D721Med (cell line): ENCODE measurements around the gene LHX4.

Experiments used
- DNase-seq: peaks from one replicate; pipeline ENCODE4 v3.0.0; 2011; ENCODE audit warnings: low spot score; ENCODE audit not compliant: insufficient read length
- FAIRE-seq: peaks from 2 replicates; lab custom pipeline; 2011; peaks lifted over from hg19 to GRCh38; lab: Jason Lieb, UNC
- CTCF ChIP-seq: IDR thresholded peaks from 2 replicates; pipeline ENCODE4 v1.5.1; 2012; ENCODE audit warnings: mild to moderate bottlenecking, control low read depth; ENCODE audit not compliant: insufficient read depth; ENCODE audit errors: missing control alignments

LHX4 gene

DNA sequence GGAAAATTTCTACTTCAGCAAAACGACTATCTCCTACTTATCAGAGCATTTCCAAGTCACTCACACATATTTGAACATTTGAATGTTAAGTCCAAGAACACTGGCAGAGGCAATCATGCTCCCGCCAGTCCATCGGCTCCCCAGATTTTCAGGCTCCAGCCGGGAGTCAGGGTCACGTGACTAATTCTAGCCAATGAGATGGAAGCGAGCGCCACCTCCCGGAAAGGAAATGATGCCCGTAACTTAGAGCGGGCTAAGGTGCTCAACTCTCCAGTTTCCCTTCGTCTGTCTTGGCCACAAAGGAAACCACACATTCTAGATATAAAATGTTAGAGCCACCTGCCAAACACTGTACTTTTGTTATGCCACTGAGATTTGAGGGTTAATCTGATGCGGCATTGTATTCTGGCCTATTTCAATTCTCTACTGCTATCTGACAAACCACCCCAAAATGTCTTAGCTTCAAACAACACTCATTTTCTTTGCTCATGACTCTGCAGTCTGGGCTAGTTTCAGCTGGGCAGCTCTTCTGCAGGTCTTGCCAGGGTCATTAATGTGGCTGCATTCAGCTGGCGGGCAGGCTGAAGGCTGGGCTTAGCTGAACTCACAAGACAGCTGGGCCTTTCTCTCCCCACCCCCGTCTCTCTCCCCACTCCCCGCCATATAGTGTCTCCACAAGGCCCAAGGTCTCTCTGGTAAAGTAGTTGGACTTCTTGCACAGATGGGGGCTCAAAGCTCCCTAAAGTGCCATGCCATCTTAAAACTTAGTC lies 16.5 kb upstream of the LHX4 start:
- no peak for TF ChIP-seq CTCF
- no peak for DNase-seq
- FAIRE-seq, result no peak

GRCh38 chr1:180215856-180216625 lies 14.0 kb upstream of the LHX4 start:
- FAIRE-seq, result no peak
- DNase-seq, result no peak
- no peak for TF ChIP-seq CTCF

DNA sequence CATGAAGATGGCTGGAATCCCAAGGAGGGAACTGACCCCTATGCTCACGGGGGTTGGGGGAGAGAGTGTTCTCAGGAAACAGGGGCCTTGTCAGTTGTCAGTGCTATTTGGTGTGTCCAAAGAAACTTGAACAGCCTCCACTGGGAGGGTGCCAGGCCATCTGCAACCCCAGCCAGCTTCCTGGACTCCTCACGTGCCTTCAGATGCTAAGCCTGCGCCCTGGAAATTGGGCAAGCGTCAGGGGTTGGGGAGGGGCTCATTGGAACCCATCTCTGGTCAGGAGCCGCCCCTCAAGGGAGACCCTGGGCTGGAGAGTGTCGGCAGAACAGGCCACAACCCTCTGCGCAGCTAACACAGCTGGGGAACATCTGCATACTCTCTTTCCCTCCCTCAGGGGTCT lies 13.1 kb upstream of the LHX4 start:
- FAIRE-seq (no peak), DNase-seq (no peak)
- no peak for TF ChIP-seq CTCF

GRCh38 chr1:180218806-180219765 lies 11.0 kb upstream of the LHX4 start:
- DNase-seq, result no peak
- TF ChIP-seq CTCF, result no peak
- no peak for FAIRE-seq

GRCh38 chr1:180219776-180220175 lies 10.3 kb upstream of the LHX4 start:
- DNase-seq (no peak), FAIRE-seq (no peak)
- TF ChIP-seq CTCF, result no peak

DNA sequence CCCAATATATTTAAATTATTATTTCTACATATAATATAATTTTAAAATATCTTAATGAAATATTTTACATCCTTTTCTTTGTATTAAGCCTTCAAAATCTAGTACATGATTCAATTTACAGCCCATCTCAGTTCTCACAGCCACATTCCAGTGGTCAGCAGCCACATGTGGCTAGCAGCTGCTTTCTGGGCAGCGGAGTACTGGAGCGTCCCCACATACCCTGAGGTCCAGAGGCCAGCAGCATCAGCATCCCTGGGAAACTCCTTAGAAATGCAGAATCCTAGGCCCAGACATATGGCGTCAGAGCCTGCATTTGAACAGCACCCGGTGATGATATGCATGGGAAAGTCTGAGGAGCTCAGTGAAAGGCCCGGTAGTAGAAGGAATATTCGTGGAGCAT lies 8.6 kb upstream of the LHX4 start:
- DNase-seq (no peak), FAIRE-seq (no peak)
- TF ChIP-seq CTCF, result no peak
